Bone marrow (tissue), 2 donors: ENCODE data around the gene NLGN3.

ENCODE experiments used
- DNase-seq, 2 donors: peaks; one replicate each; lab custom pipeline; 2025; lab: John Stamatoyannopoulos, UW

Gene NLGN3

GRCh38 chrX:71214152-71214551 is 69.5 kb downstream of the NLGN3 start:
- DNase-seq = no peak

- DNase-seq = no peak
Observed at GRCh38 chrX:71214604-71215337, 70.1 kb downstream of the NLGN3 start.

GRCh38 chrX:71215338-71215912 is 70.8 kb downstream of the NLGN3 start:
- DNase-seq = no peak

- no peak for DNase-seq
Observed at GRCh38 chrX:71216485-71216884, 71.8 kb downstream of the NLGN3 start.

- no peak for DNase-seq
Observed at GRCh38 chrX:71217298-71217697, 72.7 kb downstream of the NLGN3 start.
